Activated T-helper 1 cell treated with anti-CD3 and anti-CD28 coated beads, Interleukin-2, amount 50 U/mL, for 16 hours (primary cell): ENCODE data around the gene SCN1B.
"Not testable (repeated sequence)": the region's sequence is repeated elsewhere in the genome, so short reads cannot be mapped to it uniquely, and the experiment has no call there.

Source experiments
- DNase-seq, 2 donors: peaks; one replicate each; pipeline ENCODE4 v3.0.0-alpha.2; 2020; ENCODE audit warnings: low read depth in 1 of 2, low spot score in 1 of 2

Gene SCN1B

GRCh38 chr19:35030257-35031071, at the start of gene SCN1B:
Gene SCN1B (plus strand): TSS chr19:35030470. CDS start chr19:35030821, 351 bp downstream.
- peak; percentile 37 to 54 for DNase-seq

DNA sequence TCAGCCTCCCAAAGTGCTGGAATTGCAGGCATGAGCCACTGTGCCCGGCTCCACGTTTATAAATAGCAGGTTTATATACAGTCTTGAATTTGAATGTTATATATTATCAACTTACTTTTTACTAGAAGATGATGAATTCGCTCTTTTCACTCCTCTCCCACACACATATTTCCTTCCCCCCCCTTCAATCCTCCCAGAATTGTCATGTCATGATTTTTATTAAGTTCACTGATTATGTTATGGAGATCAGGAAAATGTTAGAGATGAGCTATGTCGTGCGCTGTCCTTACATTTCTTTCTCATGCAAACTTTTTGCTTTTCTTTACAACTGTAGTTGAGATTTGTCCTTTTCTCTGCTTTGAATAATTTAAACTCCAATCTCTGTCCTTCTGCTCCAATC, 48.0 kb upstream of the SCN1B start:
- DNase-seq, result no peak

GRCh38 chr19:34983786-34984185, 46.5 kb upstream of the SCN1B start:
- no peak for DNase-seq

- DNase-seq, result no peak
Observed at GRCh38 chr19:34984287-34984686, 46.0 kb upstream of the SCN1B start.

GRCh38 chr19:34985249-34986022, 44.8 kb upstream of the SCN1B start:
- no peak for DNase-seq

DNA sequence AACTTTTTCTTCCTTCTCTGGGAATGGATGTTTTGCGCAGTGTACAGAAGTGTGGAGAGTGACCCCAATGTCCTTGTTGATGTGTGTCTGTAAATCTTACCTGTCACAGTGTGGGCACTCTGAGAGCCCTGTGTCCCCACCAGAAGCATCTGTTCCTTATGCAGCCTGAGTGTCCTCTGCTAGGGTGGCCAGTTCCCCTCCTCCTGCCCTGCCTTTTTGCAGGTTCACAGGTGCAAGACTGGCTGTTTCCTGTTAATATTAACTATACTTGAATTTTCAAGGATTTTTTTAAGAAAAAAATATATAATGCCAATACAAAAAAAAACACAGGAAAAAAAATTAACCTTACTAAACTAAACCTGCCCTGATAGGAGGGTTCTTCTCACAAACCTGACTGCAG, 42.2 kb upstream of the SCN1B start:
- no peak for DNase-seq

DNA sequence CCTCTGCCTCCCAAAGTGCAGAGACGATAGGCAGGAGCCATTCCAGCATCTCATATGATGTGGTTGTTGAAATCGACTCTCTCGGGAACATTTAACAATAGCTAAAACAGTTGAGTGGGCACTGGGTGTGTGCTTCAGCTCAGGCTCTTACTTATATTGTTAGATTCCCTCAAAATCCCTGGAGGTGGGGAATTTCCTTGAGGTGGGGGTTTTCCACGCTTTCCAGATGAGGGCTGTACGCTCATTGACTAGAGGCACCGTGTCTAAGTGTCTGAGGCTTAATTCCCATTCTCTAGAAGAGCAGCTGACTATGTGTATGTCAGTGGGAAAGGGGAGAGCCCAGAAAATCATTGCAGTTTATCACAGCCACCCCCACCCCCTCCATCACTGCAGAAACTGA, 41.0 kb upstream of the SCN1B start:
- no peak for DNase-seq

DNA sequence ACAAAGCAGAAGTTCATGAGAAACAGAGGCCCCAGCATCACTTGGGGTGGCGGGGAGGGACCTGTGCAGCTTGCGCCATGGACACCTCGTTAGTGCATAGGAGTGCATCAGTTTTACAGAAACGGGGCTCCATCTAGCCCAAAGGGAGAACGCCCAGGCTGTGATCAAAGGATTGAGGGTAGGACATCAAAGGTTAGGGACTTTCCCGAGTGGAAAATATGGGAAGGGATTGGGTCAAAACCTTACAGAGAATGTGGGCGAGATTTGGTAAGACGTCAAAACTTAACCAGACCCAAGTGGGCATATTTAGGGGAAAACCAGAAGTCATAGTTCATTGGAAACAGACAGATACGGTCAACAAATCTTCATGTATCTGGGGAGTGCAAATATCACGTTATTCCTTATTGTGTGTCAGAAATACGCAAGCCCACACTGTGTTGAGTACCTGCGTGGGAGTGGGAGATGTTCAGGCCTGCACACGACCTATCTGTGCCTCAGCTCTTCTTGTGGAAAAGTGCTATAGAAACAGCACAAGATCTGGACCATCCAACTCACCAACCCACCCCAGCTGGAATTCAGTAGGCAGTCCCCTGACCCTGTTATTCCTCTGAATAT, 39.6 kb upstream of the SCN1B start:
- no peak for DNase-seq

DNA sequence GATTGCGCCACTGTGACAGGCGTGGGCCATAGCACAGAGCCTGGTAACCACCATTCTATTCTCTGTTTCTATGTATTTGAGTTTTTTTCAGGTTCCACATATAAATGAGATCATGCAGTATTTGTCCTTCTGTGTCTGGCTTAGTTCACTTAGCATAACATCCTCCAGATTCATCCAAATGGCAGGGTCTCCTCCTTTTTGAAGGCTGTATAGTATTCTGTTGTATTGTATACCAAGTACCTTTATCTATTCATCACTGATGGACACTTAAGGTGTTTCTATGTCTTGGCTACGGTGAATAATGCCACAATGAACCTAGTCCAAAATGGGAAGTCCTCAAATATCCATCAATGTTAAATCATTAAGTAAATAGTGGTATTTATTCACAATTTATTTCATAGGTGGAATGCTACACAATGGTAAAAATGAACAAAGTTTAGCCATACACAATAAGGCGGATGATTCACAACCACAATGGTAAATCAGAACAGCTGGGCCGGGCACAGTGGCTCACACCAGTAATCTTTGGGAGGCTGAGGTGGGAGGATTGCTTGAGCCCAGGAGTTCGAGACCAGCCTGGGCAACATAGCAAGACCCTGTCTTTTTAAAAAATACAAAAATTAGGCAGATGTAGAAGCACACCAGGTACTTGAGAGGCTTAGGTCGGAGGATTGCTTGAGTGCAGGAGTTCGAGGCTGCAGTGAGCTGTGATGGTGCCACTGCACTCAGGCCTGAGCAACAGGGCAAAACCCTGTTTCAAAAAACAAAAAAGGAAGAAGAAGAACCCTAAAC, 38.5 kb upstream of the SCN1B start:
- DNase-seq, result no peak

DNA sequence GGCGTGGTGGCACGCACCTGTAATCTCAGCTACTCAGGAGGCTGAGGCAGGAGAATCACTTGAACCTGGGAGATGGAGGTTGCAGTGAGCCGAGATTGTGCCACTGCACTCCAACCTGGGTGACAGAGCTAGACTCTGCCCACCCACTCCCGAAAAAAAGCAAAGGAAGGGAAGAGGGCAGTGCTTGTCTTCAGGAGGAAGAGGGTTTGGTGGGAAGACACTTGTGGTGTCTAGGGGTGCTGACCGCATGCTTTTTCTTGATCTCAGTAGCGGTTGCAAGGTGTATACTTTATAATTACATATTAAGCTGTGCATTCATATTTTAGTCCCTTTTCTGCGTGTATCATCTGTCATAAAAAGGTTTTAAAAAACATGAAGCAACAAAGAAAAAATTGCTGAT, 37.7 kb upstream of the SCN1B start:
- not testable (repeated sequence) for DNase-seq

DNA sequence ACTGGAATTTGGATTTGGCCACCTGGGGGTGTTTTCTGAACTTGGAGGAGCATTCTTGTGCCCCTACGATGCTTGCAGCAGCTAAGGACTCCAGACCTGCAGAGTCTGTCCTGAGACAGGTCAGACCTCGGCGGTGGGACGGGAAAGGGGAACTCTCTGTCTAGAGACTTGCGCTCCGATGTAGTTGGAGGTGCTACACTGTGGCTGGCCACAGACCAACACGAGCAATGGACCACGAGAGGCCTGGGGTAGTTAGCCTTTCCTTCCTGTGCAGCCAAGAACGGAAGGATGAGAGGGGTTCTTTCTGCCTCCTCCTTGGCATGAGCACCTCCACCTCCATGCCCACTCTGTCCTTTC, 36.0 kb upstream of the SCN1B start:
- DNase-seq, result no peak

- DNase-seq, result no peak
Observed at GRCh38 chr19:34994643-34995541, 35.4 kb upstream of the SCN1B start.

GRCh38 chr19:34995551-34995950, 34.7 kb upstream of the SCN1B start:
- no peak for DNase-seq

GRCh38 chr19:34997071-34997617, 33.1 kb upstream of the SCN1B start:
- DNase-seq, result no peak

GRCh38 chr19:34998224-34998623, 32.0 kb upstream of the SCN1B start:
- not testable (repeated sequence) for DNase-seq

GRCh38 chr19:34998777-34999497, 31.3 kb upstream of the SCN1B start:
- no peak for DNase-seq

DNA sequence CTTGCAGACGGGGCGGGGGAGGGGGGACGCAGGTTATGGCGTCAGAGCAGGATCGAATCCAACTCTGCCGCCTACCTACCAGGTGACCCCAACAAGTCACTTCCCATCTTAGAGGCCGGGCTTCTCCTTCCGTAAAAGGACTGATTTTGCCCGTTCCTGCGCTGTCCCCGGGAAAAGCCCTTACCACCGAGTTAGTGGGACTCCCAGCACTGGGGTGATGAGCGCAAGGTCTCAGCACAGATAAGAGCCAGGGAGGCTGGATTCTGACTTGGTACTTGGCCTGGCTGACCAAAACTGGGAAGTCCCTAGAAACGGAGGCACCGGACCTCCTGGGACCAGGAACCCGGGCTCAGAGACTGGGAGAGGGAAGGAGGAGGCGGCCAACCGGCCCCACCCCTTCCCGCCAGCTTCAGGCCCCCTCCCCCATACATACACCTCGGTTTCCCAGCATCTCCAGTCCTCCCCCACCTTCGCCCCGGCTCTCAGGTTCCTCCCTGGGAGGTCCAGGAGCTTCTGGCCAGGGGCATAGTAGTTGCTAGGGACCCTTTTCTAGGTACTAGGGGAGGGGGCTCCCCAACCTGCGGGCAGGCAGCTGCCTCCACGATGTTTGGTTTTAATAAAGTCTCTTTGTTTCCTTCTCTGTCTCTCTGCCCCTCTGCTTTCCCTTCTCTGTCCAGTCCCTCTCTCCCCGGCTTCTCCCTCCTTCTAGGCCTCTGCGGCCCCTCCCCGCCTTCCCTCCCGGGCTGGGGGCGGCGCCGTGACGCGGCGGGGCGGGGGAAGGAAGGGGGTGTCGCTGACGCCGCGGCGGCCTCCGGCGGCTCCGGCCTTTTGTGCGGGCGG, 30.6 kb upstream of the SCN1B start, which contains the start of gene GRAMD1A:
Gene GRAMD1A (plus strand): TSS at position 826 of the 840 bp plus-strand sequence. CDS start 156 bp downstream, outside the sequence.
- peak; percentile 47 to 62 for DNase-seq

- no peak for DNase-seq
Observed at GRCh38 chr19:35000338-35000646, 30.0 kb upstream of the SCN1B start.
